Erythroblast (primary cell): ENCODE results near the gene YPEL1.

Source experiments
- GATA1 ChIP-seq: IDR thresholded peaks from 2 replicates; pipeline ENCODE4 v1.6.1; 2011; ENCODE audit warnings: low read depth, mild to moderate bottlenecking, control low read depth, low read length, moderate library complexity
- POLR2A ChIP-seq: IDR thresholded peaks from 2 replicates; pipeline ENCODE4 v1.6.1; 2011; ENCODE audit warnings: mild to moderate bottlenecking, low read length

DNA sequence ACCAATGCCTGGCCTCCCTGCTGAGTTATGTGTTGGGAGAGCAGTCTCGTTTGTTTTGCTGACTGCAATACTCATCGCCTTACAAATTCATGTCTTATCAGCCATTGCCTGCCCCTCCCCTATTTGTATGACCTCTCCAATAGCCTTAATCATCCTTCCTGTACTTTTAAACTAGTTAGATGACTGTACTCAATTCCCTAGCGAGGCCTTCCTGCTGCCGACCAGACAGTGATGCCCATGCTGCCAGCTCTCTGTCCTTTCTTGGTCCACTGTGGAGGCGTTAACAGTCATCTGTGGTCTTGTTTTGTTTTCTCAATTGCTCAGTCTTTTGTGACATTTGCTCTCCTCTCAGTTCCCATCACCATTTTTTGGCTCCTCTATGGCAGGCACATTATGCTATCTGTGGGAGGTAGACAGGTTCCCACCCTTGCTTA, 20.3 kb upstream of the YPEL1 start:
- TF ChIP-seq POLR2A (no peak), GATA1 (no peak)
